Medulla oblongata (tissue), 1 donor: Measurements from ENCODE around the gene PAK2.
"Not testable (repeated sequence)": the region's sequence is repeated elsewhere in the genome, so short reads cannot be mapped to it uniquely, and the experiment has no call there.

ENCODE experiments used
- DNase-seq: peaks from one replicate; pipeline ENCODE4 v3.0.0-alpha.2; 2015; ENCODE audit errors: extremely low spot score

PAK2 gene

GRCh38 chr3:196739671-196740480 lies at the start of gene PAK2:
Gene PAK2, plus strand, starts transcription at chr3:196739857. Its CDS starts 42,790 bp downstream, at chr3:196782647.
- DNase-seq, result peak; percentile 97

- DNase-seq, result no peak
These were observed 49.6 kb upstream of the PAK2 start for GRCh38 chr3:196689941-196690660.

- no peak for DNase-seq
These were observed 48.3 kb upstream of the PAK2 start for GRCh38 chr3:196691386-196691785.

- DNase-seq, result no peak
These were observed 45.4 kb upstream of the PAK2 start for GRCh38 chr3:196694202-196694638.

- no peak for DNase-seq
These were observed 44.5 kb upstream of the PAK2 start for GRCh38 chr3:196694941-196695848.

- DNase-seq, result no peak
These were observed 43.8 kb upstream of the PAK2 start for GRCh38 chr3:196695849-196696226.

- DNase-seq, result no peak
These were observed 42.4 kb upstream of the PAK2 start for GRCh38 chr3:196697270-196697669.

- no peak for DNase-seq
These were observed 39.9 kb upstream of the PAK2 start for GRCh38 chr3:196699749-196700148.

GRCh38 chr3:196700801-196701200 lies 38.9 kb upstream of the PAK2 start:
- no peak for DNase-seq

GRCh38 chr3:196706327-196706726 lies 33.3 kb upstream of the PAK2 start:
- no peak for DNase-seq

GRCh38 chr3:196706731-196707130 lies 32.9 kb upstream of the PAK2 start:
- DNase-seq, result no peak

- no peak for DNase-seq
These were observed 32.1 kb upstream of the PAK2 start for GRCh38 chr3:196707566-196707965.

- DNase-seq, result no peak
These were observed 31.2 kb upstream of the PAK2 start for GRCh38 chr3:196708467-196708866.

GRCh38 chr3:196711838-196712513 lies 27.7 kb upstream of the PAK2 start, which contains the start of the genes CEP19 and PIGX:
Gene CEP19, minus strand, starts transcription at chr3:196712250. Its CDS starts 3,593 bp downstream, at chr3:196708657.
Gene PIGX, plus strand, starts transcription at chr3:196712377.
- peak; percentile 94 for DNase-seq

GRCh38 chr3:196712514-196713413 lies 26.9 kb upstream of the PAK2 start:
- peak; percentile 52 for DNase-seq

GRCh38 chr3:196717162-196717561 lies 22.5 kb upstream of the PAK2 start:
- not testable (repeated sequence) for DNase-seq

GRCh38 chr3:196721097-196721496 lies 18.6 kb upstream of the PAK2 start:
- DNase-seq, result no peak

- no peak for DNase-seq
These were observed 12.6 kb upstream of the PAK2 start for GRCh38 chr3:196726788-196727675.

- DNase-seq, result no peak
These were observed 3.9 kb upstream of the PAK2 start for GRCh38 chr3:196735751-196736150.
